GM23338 (cell line): Measurements from ENCODE around the gene FLOT1. TPM values are rescaled to one million over a fixed set of nuclear protein-coding genes. Genes with fewer than 3 reads are reported as not detected.

Experiments
- ATAC-seq: fragments of 200-7000 bp; cut with Tn5 transposase; 3 replicates; pipeline ENCODE4 v1.9.1; 2020
- DNase-seq: peaks from one replicate; pipeline ENCODE4 v3.0.0-alpha.2; 2015; ENCODE audit warnings: low spot score
- H2AFZ ChIP-seq: fragments of 200-600 bp; sonication (generic); 2 replicates; pipeline ENCODE4 v1.8.0; 2016; ENCODE audit warnings: antibody characterized with exemption, mild to moderate bottlenecking, moderate library complexity
- H3F3A ChIP-seq: fragments of 200-600 bp; sonication (generic); replicated peaks from 2 replicates; pipeline ENCODE4 v1.8.0; 2017; ENCODE audit warnings: antibody characterized with exemption, mixed run types, low read depth
- H3K27ac ChIP-seq: fragments of 200-600 bp; sonication (generic); 2 replicates; pipeline ENCODE4 v1.6.1; 2016; ENCODE audit warnings: low read depth
- H3K27me3 ChIP-seq: fragments of 200-600 bp; sonication (generic); 2 replicates; pipeline ENCODE4 v1.8.0; 2016; ENCODE audit warnings: mild to moderate bottlenecking, mixed run types, moderate library complexity; ENCODE audit not compliant: insufficient read depth
- H3K36me3 ChIP-seq: fragments of 200-600 bp; sonication (generic); 2 replicates; pipeline ENCODE4 v1.8.0; 2016; ENCODE audit warnings: mild to moderate bottlenecking; ENCODE audit not compliant: insufficient read depth
- H3K4me1 ChIP-seq: fragments of 200-600 bp; sonication (generic); 2 replicates; pipeline ENCODE4 v1.8.0; 2016; ENCODE audit warnings: mild to moderate bottlenecking, moderate library complexity; ENCODE audit not compliant: insufficient read depth
- H3K4me2 ChIP-seq: fragments of 200-600 bp; sonication (generic); 2 replicates; pipeline ENCODE4 v1.7.1; 2017; ENCODE audit warnings: mixed run types
- H3K4me3 ChIP-seq: fragments of 200-600 bp; sonication (generic); 2 replicates; pipeline ENCODE4 v1.6.1; 2016; ENCODE audit warnings: mixed run types
- H3K79me2 ChIP-seq: fragments of 200-600 bp; sonication (generic); replicated peaks from 2 replicates; pipeline ENCODE4 v1.8.0; 2017; ENCODE audit warnings: mild to moderate bottlenecking; ENCODE audit not compliant: insufficient read depth
- H3K9me2 ChIP-seq: fragments of 200-600 bp; sonication (generic); 2 replicates; pipeline ENCODE4 v1.8.0; 2017; ENCODE audit not compliant: insufficient read depth
- H4K20me1 ChIP-seq: fragments of 200-600 bp; sonication (generic); replicated peaks from 2 replicates; pipeline ENCODE4 v1.8.0; 2017; ENCODE audit warnings: mild to moderate bottlenecking; ENCODE audit not compliant: insufficient read depth
- H3K27ac Mint-ChIP-seq: 2 replicates; pipeline ENCODE4 v1.8.0; 2020; ENCODE audit warnings: inconsistent platforms, mild to moderate bottlenecking, moderate library complexity, mixed read lengths
- H3K27me3 Mint-ChIP-seq: 3 replicates; pipeline ENCODE4 v1.8.0; 2022; ENCODE audit warnings: low read depth, mild to moderate bottlenecking, moderate library complexity, mixed read lengths, inconsistent platforms; ENCODE audit not compliant: insufficient read depth, poor library complexity
- H3K36me3 Mint-ChIP-seq: 3 replicates; pipeline ENCODE4 v1.8.0; 2021; ENCODE audit warnings: low read depth, mild to moderate bottlenecking, inconsistent platforms, moderate library complexity, mixed read lengths
- H3K4me1 Mint-ChIP-seq: 3 replicates; pipeline ENCODE4 v1.8.0; 2020; ENCODE audit warnings: mild to moderate bottlenecking, inconsistent platforms, mixed read lengths
- H3K4me3 Mint-ChIP-seq: 3 replicates; pipeline ENCODE4 v1.8.0; 2021; ENCODE audit warnings: moderate library complexity, mild to moderate bottlenecking, inconsistent platforms, mixed read lengths
- H3K9me3 Mint-ChIP-seq: 3 replicates; pipeline ENCODE4 v1.8.0; 2020; ENCODE audit warnings: moderate library complexity, mild to moderate bottlenecking, inconsistent platforms, mixed read lengths
- CREB1 ChIP-seq: fragments of 250-450 bp; sonication (Bioruptor Pico); IDR thresholded peaks from 2 replicates; pipeline ENCODE4 v1.5.0; 2020; ENCODE audit warnings: low read depth, mild to moderate bottlenecking, moderate library complexity
- ETS1 ChIP-seq: IDR thresholded peaks from 2 replicates; pipeline ENCODE4 v1.6.1; 2016; ENCODE audit warnings: antibody characterized with exemption
- JUNB ChIP-seq: IDR thresholded peaks from one replicate; pipeline ENCODE4 v1.6.1; 2016; ENCODE audit warnings: antibody characterized with exemption; ENCODE audit not compliant: unreplicated experiment
- POLR2AphosphoS5 ChIP-seq: IDR thresholded peaks from 2 replicates; pipeline ENCODE4 v1.6.1; 2016; ENCODE audit warnings: antibody characterized with exemption, low read depth
- ZNF114 ChIP-seq: fragments of 250-450 bp; sonication (Bioruptor Pico); IDR thresholded peaks from 2 replicates; pipeline ENCODE4 v1.5.0; 2020; ENCODE audit warnings: mild to moderate bottlenecking, moderate library complexity
- ZNF331 ChIP-seq: fragments of 250-450 bp; sonication (Bioruptor Pico); IDR thresholded peaks from 2 replicates; pipeline ENCODE4 v1.5.0; 2020; ENCODE audit warnings: low read depth, mild to moderate bottlenecking, moderate library complexity
- ZNF462 ChIP-seq: fragments of 250-450 bp; sonication (Bioruptor Pico); IDR thresholded peaks from 2 replicates; pipeline ENCODE4 v1.5.0; 2020; ENCODE audit warnings: mild to moderate bottlenecking, moderate library complexity
- polyA plus RNA-seq: library from polyadenylated mRNA; unstranded; fragments of >200 nt; fragmentation: Nextera tagmentation; extraction: Ambion mirVana; gene quantifications from 2 replicates; pipeline ENCODE4 v1.2.1, GENCODE V29; 2016
- total RNA-seq: library from RNA; depleted of rRNA; stranded (reverse); fragments of >200 nt; shearing (Covaris generic); gene quantifications from 2 replicates; pipeline ENCODE4 v1.2.3, GENCODE V29; 2014

The FLOT1 gene
- total and polyA plus RNA-seq, 2 experiments from 2014 or later = 72.2 to 94.5 TPM

DNA sequence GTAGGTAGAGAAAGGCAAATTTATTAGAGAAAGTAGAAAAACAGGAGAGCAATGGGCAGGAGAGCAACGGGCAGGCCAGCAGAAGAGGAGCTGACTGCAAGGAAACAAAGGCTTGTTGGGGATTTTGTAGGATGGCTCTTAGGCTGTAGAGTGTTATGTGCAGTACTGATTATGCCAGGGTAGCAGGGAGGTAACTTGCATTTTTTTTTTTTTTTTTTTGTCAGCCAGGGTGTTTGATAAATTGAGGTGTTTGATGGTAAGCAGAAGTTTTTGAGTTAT, 38.1 kb upstream of the FLOT1 start (continued):
- TF ChIP-seq ZNF462 (CRISPR knock-in tag) (no peak), JUNB (no peak)

DNA sequence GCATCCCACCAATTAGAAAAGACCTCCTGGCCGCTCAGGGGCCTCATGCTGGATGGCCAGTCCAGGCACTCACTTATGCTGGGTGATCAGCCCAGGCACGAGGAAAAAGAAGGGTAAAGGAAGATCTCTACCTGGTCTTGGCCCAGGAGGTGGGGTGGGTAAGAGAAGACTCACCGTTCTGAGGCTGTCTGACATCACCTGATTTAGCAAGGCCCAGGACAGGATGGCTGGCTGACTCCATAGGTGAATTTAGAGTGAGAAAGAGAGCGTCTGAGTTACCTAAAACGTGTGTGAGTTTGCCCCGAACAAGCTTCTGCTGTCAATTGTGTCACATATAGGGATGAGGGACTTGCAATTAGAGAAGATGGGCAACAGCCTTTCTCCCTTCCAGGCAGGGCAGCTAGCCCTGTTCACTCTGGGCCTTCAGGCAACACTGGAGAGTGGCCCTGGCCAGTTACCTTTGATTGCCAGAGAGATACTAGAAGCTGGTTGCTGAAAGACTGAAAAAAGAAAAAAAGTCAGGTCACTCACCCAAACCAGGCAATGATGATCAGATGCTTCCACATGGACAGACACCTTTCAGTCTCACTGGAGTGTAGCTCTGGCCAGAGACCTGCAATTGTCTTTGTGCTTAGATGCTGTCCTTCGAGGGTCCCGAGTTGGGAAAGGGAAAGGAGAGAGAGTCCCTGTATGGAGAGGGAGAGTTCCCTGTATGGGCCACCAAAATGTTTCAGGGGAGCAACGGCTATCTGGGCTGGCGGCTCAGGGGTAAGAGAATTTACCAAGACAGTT, 37.6 kb upstream of the FLOT1 start:
- no peak overlapping the region for H3K4me3 ChIP-seq
- Mint-ChIP-seq H3K27me3 (peaks cover 13% of the 10 kb centered on the region), H3K36me3 (peaks cover 16% of the 10 kb centered on the region), H3K9me3 (peaks cover 19% of the 10 kb centered on the region), H3K27ac (no peak overlapping the region), H3K4me1 (peaks cover 16% of the 10 kb centered on the region), H3K4me3 (no peak overlapping the region; the same call in 2 of the 3 replicates)
- no peak overlapping the region for H3K27ac ChIP-seq
- ATAC-seq (no peak), DNase-seq (no peak)
- no peaks in the 10 kb centered on the region for H4K20me1 ChIP-seq
- no peaks in the 10 kb centered on the region for H3K79me2 ChIP-seq
- no peak overlapping the region for H3K4me2 ChIP-seq
- 0 out of 2 replicates have a peak, but pooled peaks cover 3% of the 10 kb centered on the region for H3F3A ChIP-seq
- H3K27me3 ChIP-seq = no peaks in the 10 kb centered on the region
- H2AFZ ChIP-seq = peak overlapping the region; percentile 75; the same call in 1 of the 2 replicates
- no peaks in the 10 kb centered on the region for H3K36me3 ChIP-seq
- peaks cover 6% of the 10 kb centered on the region; the same call in 1 of the 2 replicates for H3K4me1 ChIP-seq
- no peaks in the 10 kb centered on the region for H3K9me2 ChIP-seq
- TF ChIP-seq POLR2AphosphoS5 (no peak), ZNF462 (CRISPR knock-in tag) (no peak), ZNF331 (CRISPR knock-in tag) (no peak), JUNB (no peak), CREB1 (CRISPR knock-in tag) (no peak), ZNF114 (CRISPR knock-in tag) (no peak), ETS1 (no peak)
